Astrocyte (in vitro differentiated cells and primary cell): ENCODE data around the gene STMN1.

Experiments used
- EZH2 ChIP-seq: IDR thresholded peaks from 2 replicates; pipeline ENCODE4 v1.6.1; 2012; ENCODE audit warnings: mild to moderate bottlenecking, low read length, inconsistent platforms; ENCODE audit not compliant: insufficient read depth
- TF ChIP-seq, protein P1 (sequence below): IDR thresholded peaks from 2 replicates; pipeline ENCODE4 v1.5.1; 2011; ENCODE audit warnings: low read depth, mild to moderate bottlenecking, inconsistent platforms, low read length, moderate library complexity; ENCODE audit not compliant: insufficient read depth

DNA sequence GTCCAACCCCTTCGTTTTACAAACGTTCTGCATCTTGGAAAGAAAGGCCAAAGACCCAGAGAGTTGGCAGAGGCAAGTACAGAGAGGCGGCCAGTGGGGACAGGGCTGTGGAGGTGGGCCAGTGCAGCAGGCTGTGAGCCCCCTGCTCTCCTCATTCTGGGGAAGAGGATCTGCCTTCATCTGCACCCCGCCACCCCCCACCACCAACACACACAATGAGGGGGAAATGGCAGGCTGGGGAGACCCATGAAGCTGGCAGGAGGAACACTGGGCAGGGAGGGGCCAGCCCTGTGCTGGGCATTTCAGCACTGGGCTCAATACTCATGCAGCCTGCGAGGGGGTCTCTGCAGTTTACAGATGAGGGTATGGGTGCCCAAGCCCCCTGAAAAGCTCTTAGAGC lies 14.6 kb downstream of the STMN1 start:
- TF ChIP-seq, protein P1, sequence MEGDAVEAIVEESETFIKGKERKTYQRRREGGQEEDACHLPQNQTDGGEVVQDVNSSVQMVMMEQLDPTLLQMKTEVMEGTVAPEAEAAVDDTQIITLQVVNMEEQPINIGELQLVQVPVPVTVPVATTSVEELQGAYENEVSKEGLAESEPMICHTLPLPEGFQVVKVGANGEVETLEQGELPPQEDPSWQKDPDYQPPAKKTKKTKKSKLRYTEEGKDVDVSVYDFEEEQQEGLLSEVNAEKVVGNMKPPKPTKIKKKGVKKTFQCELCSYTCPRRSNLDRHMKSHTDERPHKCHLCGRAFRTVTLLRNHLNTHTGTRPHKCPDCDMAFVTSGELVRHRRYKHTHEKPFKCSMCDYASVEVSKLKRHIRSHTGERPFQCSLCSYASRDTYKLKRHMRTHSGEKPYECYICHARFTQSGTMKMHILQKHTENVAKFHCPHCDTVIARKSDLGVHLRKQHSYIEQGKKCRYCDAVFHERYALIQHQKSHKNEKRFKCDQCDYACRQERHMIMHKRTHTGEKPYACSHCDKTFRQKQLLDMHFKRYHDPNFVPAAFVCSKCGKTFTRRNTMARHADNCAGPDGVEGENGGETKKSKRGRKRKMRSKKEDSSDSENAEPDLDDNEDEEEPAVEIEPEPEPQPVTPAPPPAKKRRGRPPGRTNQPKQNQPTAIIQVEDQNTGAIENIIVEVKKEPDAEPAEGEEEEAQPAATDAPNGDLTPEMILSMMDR, result no peak
- TF ChIP-seq EZH2, result no peak
